ENCODE measurements around the gene AIFM3. TPM values are rescaled to one million over a fixed set of nuclear protein-coding genes. Genes with fewer than 3 reads are reported as not detected.
A peak's percentile ranks its signal among the peaks of the same experiment; 100 is the strongest.

Gene AIFM3
- polyA plus RNA-seq, 1 experiment: 0.28 TPM

GRCh38 chr22:21014726-21015465, 47.8 kb downstream of the AIFM3 start, which contains the start of gene P2RX6:
P2RX6 (plus strand) TSS chr22:21015165; CDS start chr22:21015175, 10 bp downstream.
- Histone ChIP-seq H3K27me3 (ENCODE audit: control insufficient read depth, insufficient read depth, low read length) (no peaks in the 10 kb centered on the region; the same call in 1 of the 2 replicates), H3K36me3 (ENCODE audit: control insufficient read depth, insufficient read depth, low read length) (no peaks in the 10 kb centered on the region), H3K4me3 (ENCODE audit: low read depth, low read length) (peak within 1 kb of the TSS; percentile 60)
- no peak for DNase-seq (ENCODE audit: low read depth)
- TF ChIP-seq, protein P1, sequence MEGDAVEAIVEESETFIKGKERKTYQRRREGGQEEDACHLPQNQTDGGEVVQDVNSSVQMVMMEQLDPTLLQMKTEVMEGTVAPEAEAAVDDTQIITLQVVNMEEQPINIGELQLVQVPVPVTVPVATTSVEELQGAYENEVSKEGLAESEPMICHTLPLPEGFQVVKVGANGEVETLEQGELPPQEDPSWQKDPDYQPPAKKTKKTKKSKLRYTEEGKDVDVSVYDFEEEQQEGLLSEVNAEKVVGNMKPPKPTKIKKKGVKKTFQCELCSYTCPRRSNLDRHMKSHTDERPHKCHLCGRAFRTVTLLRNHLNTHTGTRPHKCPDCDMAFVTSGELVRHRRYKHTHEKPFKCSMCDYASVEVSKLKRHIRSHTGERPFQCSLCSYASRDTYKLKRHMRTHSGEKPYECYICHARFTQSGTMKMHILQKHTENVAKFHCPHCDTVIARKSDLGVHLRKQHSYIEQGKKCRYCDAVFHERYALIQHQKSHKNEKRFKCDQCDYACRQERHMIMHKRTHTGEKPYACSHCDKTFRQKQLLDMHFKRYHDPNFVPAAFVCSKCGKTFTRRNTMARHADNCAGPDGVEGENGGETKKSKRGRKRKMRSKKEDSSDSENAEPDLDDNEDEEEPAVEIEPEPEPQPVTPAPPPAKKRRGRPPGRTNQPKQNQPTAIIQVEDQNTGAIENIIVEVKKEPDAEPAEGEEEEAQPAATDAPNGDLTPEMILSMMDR (IDR thresholded peaks at IDR 0.05; ENCODE audit: insufficient read depth, low read depth, low read length): no peak
- ChIA-PET CTCF (interaction anchor here (0.7 to 1.6 kb wide), 3 partner anchors 12 to 55 kb away, joined by 3 to 4 read pairs (median 3); partner anchors contain the start of gene THAP7), POLR2A (no interaction called here)

- DNase-seq (ENCODE audit: low read depth): no peak
- Histone ChIP-seq H3K4me3 (ENCODE audit: low read depth, low read length) (no peak overlapping the region; the same call in 1 of the 2 replicates), H3K36me3 (ENCODE audit: control insufficient read depth, insufficient read depth, low read length) (no peaks in the 10 kb centered on the region), H3K27me3 (ENCODE audit: control insufficient read depth, insufficient read depth, low read length) (no peaks in the 10 kb centered on the region; the same call in 1 of the 2 replicates)
- ChIA-PET CTCF (interaction anchor here (0.7 to 1.6 kb wide), 3 partner anchors 13 to 54 kb away, joined by 3 to 4 read pairs (median 3); partner anchors contain the start of gene THAP7), POLR2A (no interaction called here)
- TF ChIP-seq, protein P1 (IDR thresholded peaks at IDR 0.05; ENCODE audit: insufficient read depth, low read depth, low read length): no peak
These were observed 48.5 kb downstream of the AIFM3 start for GRCh38 chr22:21015466-21016006.

GRCh38 chr22:21016644-21017420, 49.8 kb downstream of the AIFM3 start:
- no peak for DNase-seq (ENCODE audit: low read depth)
- Histone ChIP-seq H3K4me3 (ENCODE audit: low read depth, low read length) (no peak overlapping the region), H3K36me3 (ENCODE audit: control insufficient read depth, insufficient read depth, low read length) (no peaks in the 10 kb centered on the region), H3K27me3 (ENCODE audit: control insufficient read depth, insufficient read depth, low read length) (no peaks in the 10 kb centered on the region; the same call in 1 of the 2 replicates)
- TF ChIP-seq, protein P1 (IDR thresholded peaks at IDR 0.05; ENCODE audit: insufficient read depth, low read depth, low read length): no peak
- ChIA-PET CTCF (no interaction called here), POLR2A (no interaction called here)

DNA sequence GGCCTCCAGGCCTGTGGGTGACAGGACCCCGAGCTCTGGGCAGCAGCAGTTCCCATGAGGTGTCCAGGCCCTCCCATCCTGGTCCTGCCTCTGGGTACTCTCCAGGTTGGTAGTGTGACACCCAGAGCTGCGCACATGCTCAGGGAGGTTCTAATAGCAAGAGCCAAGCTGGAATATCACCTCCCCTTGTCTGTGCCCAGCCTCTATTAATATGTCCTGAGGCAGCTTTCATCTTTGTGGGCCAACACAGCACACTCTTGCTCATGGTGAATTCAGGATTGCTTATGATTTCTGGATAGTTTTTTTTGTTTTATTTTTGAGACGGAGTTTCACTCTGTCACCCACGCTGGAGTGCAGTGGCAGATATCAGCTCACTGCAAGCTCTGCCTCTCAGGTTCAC, 51.3 kb downstream of the AIFM3 start:
- Histone ChIP-seq H3K4me3 (ENCODE audit: low read depth, low read length) (no peak overlapping the region), H3K27me3 (ENCODE audit: control insufficient read depth, insufficient read depth, low read length) (no peaks in the 10 kb centered on the region; the same call in 1 of the 2 replicates), H3K36me3 (ENCODE audit: control insufficient read depth, insufficient read depth, low read length) (no peaks in the 10 kb centered on the region)
- no peak for DNase-seq (ENCODE audit: low read depth)
- POLR2A ChIA-PET: no interaction called here
- CTCF ChIA-PET: no interaction called here
- TF ChIP-seq, protein P1 (IDR thresholded peaks at IDR 0.05; ENCODE audit: insufficient read depth, low read depth, low read length): no peak
